PC-3 (cell line): ENCODE measurements around the gene COX11. TPM values are rescaled to one million over a fixed set of nuclear protein-coding genes. Genes with fewer than 3 reads are reported as not detected.

Source experiments
- ATAC-seq: fragments of 200-7000 bp; cut with Tn5 transposase; 2 replicates; pipeline ENCODE4 v1.9.1; 2020; ENCODE audit warnings: mild to moderate bottlenecking, moderate library complexity
- BruUV-seq: library from RNA; stranded (reverse); fragments of 400-500 nt; replicated peaks from 2 replicates; lab custom pipeline; 2021; lab: Mats Ljungman, UMichigan
- CTCF ChIA-PET: fragments of 300-600 bp; sonication (Branson Sonifier 250); formaldehyde crosslinking; loops from one replicate; lab custom pipeline; 2022; ENCODE audit warnings: antibody characterized with exemption; lab: Charles Lee
- POLR2A ChIA-PET: fragments of 300-600 bp; sonication (Branson Sonifier 250); formaldehyde crosslinking; loops from one replicate; lab custom pipeline; 2022; ENCODE audit warnings: antibody characterized with exemption; ENCODE audit not compliant: unreplicated experiment; lab: Charles Lee
- DNase-seq: peaks from one replicate; pipeline ENCODE4 v3.0.0-alpha.2; 2015
- H2AFZ ChIP-seq: fragments of 300-600 bp; sonication (generic); 2 replicates; pipeline ENCODE4 v1.6.0; 2016; ENCODE audit warnings: antibody characterized with exemption, low read length
- H3F3A ChIP-seq: fragments of 300-600 bp; sonication (generic); one replicate; pipeline ENCODE4 v1.6.0; 2017; ENCODE audit warnings: antibody characterized with exemption, low read length, control low read depth, mild to moderate bottlenecking; ENCODE audit not compliant: unreplicated experiment
- H3K27ac ChIP-seq: fragments of 300-600 bp; sonication (generic); 2 replicates; pipeline ENCODE4 v1.5.1; 2016; ENCODE audit warnings: mild to moderate bottlenecking, low read length
- H3K27me3 ChIP-seq: fragments of 300-600 bp; sonication (generic); 2 replicates; pipeline ENCODE4 v1.6.1; 2016; ENCODE audit warnings: low read length, mixed read lengths
- H3K36me3 ChIP-seq: fragments of 300-600 bp; sonication (generic); 2 replicates; pipeline ENCODE4 v1.6.1; 2016; ENCODE audit warnings: low read depth, mixed run types, low read length, mixed read lengths
- H3K4me1 ChIP-seq: fragments of 300-600 bp; sonication (generic); 2 replicates; pipeline ENCODE4 v1.5.1; 2016; ENCODE audit warnings: low read length; ENCODE audit not compliant: insufficient read depth
- H3K4me2 ChIP-seq: fragments of 300-600 bp; sonication (generic); 2 replicates; pipeline ENCODE4 v1.6.0; 2016; ENCODE audit warnings: low read length
- H3K4me3 ChIP-seq: fragments of 300-600 bp; sonication (generic); 2 replicates; pipeline ENCODE4 v1.5.1; 2016; ENCODE audit warnings: mild to moderate bottlenecking, low read length, mixed read lengths
- H3K79me2 ChIP-seq: fragments of 300-600 bp; sonication (generic); 2 replicates; pipeline ENCODE4 v1.6.1; 2017; ENCODE audit warnings: low read length, mixed read lengths
- H3K9ac ChIP-seq: fragments of 300-600 bp; sonication (generic); 2 replicates; pipeline ENCODE4 v1.6.0; 2016; ENCODE audit warnings: mild to moderate bottlenecking, low read length
- H3K9me2 ChIP-seq: fragments of 300-600 bp; sonication (generic); replicated peaks from 2 replicates; pipeline ENCODE4 v1.6.1; 2016; ENCODE audit warnings: mixed run types, low read length, mixed read lengths
- H3K9me3 ChIP-seq: fragments of 300-600 bp; sonication (generic); 2 replicates; pipeline ENCODE4 v1.6.1; 2016; ENCODE audit warnings: low read length, mixed read lengths
- H4K20me1 ChIP-seq: fragments of 300-600 bp; sonication (generic); 2 replicates; pipeline ENCODE4 v1.6.1; 2016; ENCODE audit warnings: low read length, mixed read lengths
- EZH2 ChIP-seq: fragments of 300-600 bp; sonication (generic); IDR thresholded peaks from one replicate; pipeline ENCODE4 v1.6.1; 2017; ENCODE audit warnings: antibody characterized with exemption, mild to moderate bottlenecking, low read length; ENCODE audit not compliant: unreplicated experiment
- EZH2phosphoT487 ChIP-seq: fragments of 300-600 bp; sonication (generic); IDR thresholded peaks from 2 replicates; pipeline ENCODE4 v1.6.1; 2018; ENCODE audit warnings: mild to moderate bottlenecking, antibody characterized with exemption, low read length, borderline replicate concordance
- intact Hi-C: fragments of 100-400 bp; cut with micrococcal nuclease; formaldehyde crosslinking; loops from 2 replicates; pipeline ENCODE4 v1.9.0; 2023
- total RNA-seq: library from RNA; depleted of rRNA; stranded (reverse); fragments of >200 nt; gene quantifications from 2 replicates; pipeline ENCODE4 v1.2.3, GENCODE V29; 2014
- TF ChIP-seq, protein P1 (sequence below): fragments of 300-600 bp; sonication (generic); conservative IDR thresholded peaks from 2 replicates; pipeline ENCODE4 v1.5.1; 2017; ENCODE audit warnings: antibody characterized with exemption, low read depth, mild to moderate bottlenecking, low read length

The COX11 gene
- total RNA-seq, 1 experiment from 2014 or later, result 270 TPM

DNA sequence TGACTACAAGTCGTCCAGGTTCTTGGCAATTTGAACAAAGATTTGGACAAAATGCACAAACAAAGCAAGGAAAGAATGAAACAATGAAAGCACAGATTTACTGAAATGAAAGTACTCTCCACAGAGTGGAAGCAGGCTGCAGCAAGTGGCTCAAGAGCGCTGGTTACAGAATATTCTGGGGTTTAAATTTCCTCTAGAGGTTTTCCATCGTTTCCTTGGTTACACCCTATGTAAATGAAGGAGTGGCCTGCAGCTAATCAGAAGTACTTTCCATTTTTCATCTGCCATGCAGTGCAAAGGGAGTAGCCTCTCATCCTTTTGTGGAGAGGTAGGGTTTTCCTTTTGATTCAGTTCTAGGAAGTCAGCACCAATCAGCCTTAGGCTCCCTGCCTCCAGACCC lies 11.9 kb upstream of the COX11 start:
- H3K4me3 ChIP-seq, result no peak overlapping the region
- peaks cover 8% of the 10 kb centered on the region; the same call in 1 of the 2 replicates for H3K36me3 ChIP-seq
- H3K79me2 ChIP-seq, result no peaks in the 10 kb centered on the region
- ChIA-PET POLR2A (no interaction called here), CTCF (no interaction called here)
- H3K9me2 ChIP-seq, result no peaks in the 10 kb centered on the region
- ATAC-seq, result no peak
- no peaks in the 10 kb centered on the region for H4K20me1 ChIP-seq
- no peaks in the 10 kb centered on the region for H3F3A ChIP-seq
- no peak for DNase-seq
- TF ChIP-seq, protein P1, sequence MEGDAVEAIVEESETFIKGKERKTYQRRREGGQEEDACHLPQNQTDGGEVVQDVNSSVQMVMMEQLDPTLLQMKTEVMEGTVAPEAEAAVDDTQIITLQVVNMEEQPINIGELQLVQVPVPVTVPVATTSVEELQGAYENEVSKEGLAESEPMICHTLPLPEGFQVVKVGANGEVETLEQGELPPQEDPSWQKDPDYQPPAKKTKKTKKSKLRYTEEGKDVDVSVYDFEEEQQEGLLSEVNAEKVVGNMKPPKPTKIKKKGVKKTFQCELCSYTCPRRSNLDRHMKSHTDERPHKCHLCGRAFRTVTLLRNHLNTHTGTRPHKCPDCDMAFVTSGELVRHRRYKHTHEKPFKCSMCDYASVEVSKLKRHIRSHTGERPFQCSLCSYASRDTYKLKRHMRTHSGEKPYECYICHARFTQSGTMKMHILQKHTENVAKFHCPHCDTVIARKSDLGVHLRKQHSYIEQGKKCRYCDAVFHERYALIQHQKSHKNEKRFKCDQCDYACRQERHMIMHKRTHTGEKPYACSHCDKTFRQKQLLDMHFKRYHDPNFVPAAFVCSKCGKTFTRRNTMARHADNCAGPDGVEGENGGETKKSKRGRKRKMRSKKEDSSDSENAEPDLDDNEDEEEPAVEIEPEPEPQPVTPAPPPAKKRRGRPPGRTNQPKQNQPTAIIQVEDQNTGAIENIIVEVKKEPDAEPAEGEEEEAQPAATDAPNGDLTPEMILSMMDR, result no peak
- TF ChIP-seq EZH2 (no peak), EZH2phosphoT487 (no peak)
- intact Hi-C loops, result no loop called here
- H3K27me3 ChIP-seq, result no peaks in the 10 kb centered on the region
- no peak overlapping the region for H3K9ac ChIP-seq
- no peak overlapping the region for H3K4me2 ChIP-seq
- no peak overlapping the region for H2AFZ ChIP-seq
- H3K27ac ChIP-seq, result no peak overlapping the region
- peaks cover 8% of the 10 kb centered on the region; the same call in 1 of the 2 replicates for H3K9me3 ChIP-seq
- H3K4me1 ChIP-seq, result no peaks in the 10 kb centered on the region
- no TSS peak for BruUV-seq

DNA sequence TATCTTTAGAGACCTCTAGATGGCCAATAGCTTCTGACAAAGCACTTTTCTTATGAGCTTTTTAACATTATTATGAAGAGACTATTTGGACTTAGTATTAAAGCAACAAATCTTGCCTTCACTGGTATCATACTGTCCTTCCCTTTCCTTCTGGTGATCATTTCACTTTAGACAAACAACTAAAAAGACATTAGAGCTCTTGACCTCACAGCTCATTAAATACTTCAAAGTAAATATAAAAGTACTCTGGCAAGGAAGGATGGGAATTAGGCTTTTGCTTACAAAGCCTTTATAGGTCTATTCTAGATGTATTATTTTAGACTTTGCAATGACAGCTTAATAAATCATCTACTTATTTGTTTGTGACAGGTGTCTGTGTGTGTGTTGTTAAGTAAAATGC lies 11.2 kb upstream of the COX11 start:
- H3K4me3 ChIP-seq, result no peak overlapping the region
- DNase-seq, result no peak
- H3K27me3 ChIP-seq, result no peaks in the 10 kb centered on the region
- BruUV-seq, result no TSS peak
- CTCF ChIA-PET, result no interaction called here
- no peak overlapping the region for H3K4me2 ChIP-seq
- POLR2A ChIA-PET, result no interaction called here
- H3K79me2 ChIP-seq, result 0 out of 2 replicates have a peak, but pooled peaks cover 1% of the 10 kb centered on the region
- no peak overlapping the region for H3K9ac ChIP-seq
- intact Hi-C loops, result no loop called here
- no peaks in the 10 kb centered on the region for H3F3A ChIP-seq
- H3K4me1 ChIP-seq, result no peaks in the 10 kb centered on the region
- ATAC-seq, result no peak
- H3K9me2 ChIP-seq, result no peaks in the 10 kb centered on the region
- peaks cover 8% of the 10 kb centered on the region; the same call in 1 of the 2 replicates for H3K36me3 ChIP-seq
- peaks cover 8% of the 10 kb centered on the region; the same call in 1 of the 2 replicates for H3K9me3 ChIP-seq
- TF ChIP-seq EZH2, result no peak
- TF ChIP-seq, protein P1, result no peak
- no peak for TF ChIP-seq EZH2phosphoT487
- no peaks in the 10 kb centered on the region for H4K20me1 ChIP-seq
- H2AFZ ChIP-seq, result no peak overlapping the region
- no peak overlapping the region for H3K27ac ChIP-seq

- TF ChIP-seq EZH2 (no peak), EZH2phosphoT487 (no peak)
- TF ChIP-seq, protein P1, result no peak
- Histone ChIP-seq H3K4me2 (no peak overlapping the region), H3K36me3 (peaks cover 8% of the 10 kb centered on the region; the same call in 1 of the 2 replicates), H3K79me2 (peaks cover 14% of the 10 kb centered on the region; the same call in 1 of the 2 replicates), H3K27ac (no peak overlapping the region), H3K4me1 (no peaks in the 10 kb centered on the region), H3K27me3 (no peaks in the 10 kb centered on the region), H3K9me2 (no peaks in the 10 kb centered on the region), H3K4me3 (no peak overlapping the region), H3F3A (no peaks in the 10 kb centered on the region), H3K9ac (no peak overlapping the region), H3K9me3 (peaks cover 8% of the 10 kb centered on the region; the same call in 1 of the 2 replicates), H4K20me1 (no peaks in the 10 kb centered on the region), H2AFZ (no peak overlapping the region)
- BruUV-seq, result no TSS peak
- POLR2A ChIA-PET, result no interaction called here
- ATAC-seq (no peak; the same call in 1 of the 2 replicates), DNase-seq (no peak)
- intact Hi-C loops, result no loop called here
- CTCF ChIA-PET, result interaction anchor here (0.7 kb wide), 1 partner anchor 15 kb away, joined by 3 read pairs; no protein-coding TSS in a partner anchor
Observed at GRCh38 chr17:54977744-54978143, 9.3 kb upstream of the COX11 start.
